ENCODE data around the gene DIAPH1.

DNA sequence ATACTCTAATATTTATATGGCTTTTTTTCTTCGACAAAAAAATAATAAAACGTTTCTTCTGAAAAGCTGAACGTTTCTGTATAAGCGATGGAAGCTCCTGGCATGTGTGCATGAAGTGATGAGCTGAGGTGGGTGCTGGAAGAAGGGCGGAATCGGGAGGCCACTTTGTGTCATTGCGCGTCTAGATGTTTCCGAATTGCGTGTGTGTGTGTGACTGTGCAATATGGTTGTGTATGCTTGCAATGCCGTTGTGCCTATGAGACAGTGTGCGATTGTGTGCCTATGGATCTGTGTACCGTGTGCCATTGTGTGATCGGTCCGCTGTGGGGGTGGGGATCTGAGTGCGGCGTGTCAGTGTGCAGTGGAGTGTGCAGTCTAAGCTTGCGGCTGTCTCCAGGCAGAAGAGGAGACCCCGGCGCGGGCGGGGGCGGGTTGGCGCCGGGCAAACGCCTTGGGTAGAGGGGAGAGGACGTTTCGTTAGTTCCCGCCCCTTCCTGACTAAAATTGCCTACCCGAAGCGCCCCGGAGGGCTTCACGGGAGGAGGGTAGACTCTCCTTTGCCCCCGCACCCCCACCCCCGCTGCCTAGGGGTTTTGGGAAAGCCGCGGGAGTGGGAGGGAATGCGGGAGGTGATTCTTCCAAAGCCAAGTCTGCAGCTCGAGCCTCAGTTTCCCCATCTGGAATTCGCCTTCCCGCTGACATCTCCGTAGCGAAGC, 105.7 kb downstream of the DIAPH1 start:
- TF ChIP-seq, protein P1, sequence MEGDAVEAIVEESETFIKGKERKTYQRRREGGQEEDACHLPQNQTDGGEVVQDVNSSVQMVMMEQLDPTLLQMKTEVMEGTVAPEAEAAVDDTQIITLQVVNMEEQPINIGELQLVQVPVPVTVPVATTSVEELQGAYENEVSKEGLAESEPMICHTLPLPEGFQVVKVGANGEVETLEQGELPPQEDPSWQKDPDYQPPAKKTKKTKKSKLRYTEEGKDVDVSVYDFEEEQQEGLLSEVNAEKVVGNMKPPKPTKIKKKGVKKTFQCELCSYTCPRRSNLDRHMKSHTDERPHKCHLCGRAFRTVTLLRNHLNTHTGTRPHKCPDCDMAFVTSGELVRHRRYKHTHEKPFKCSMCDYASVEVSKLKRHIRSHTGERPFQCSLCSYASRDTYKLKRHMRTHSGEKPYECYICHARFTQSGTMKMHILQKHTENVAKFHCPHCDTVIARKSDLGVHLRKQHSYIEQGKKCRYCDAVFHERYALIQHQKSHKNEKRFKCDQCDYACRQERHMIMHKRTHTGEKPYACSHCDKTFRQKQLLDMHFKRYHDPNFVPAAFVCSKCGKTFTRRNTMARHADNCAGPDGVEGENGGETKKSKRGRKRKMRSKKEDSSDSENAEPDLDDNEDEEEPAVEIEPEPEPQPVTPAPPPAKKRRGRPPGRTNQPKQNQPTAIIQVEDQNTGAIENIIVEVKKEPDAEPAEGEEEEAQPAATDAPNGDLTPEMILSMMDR (IDR thresholded peaks at IDR 0.05) = no peak
- TF ChIP-seq POLR2A (IDR thresholded peaks at IDR 0.05) = no peak

All from Peyer's patch (tissue), 4 donors.